CD4-positive, alpha-beta T cell treated with Interleukin-4 for 4 hours (primary cell): Measurements from ENCODE around the gene GDF10.

Source experiments
- DNase-seq: peaks from one replicate; pipeline ENCODE4 v3.0.0-alpha.2; 2020

Gene GDF10

GRCh38 chr10:47269294-47269693 lies 30.7 kb upstream of the GDF10 start:
- no peak for DNase-seq

- no peak for DNase-seq
Observed at GRCh38 chr10:47276071-47276470, 23.9 kb upstream of the GDF10 start.

- DNase-seq: no peak
Observed at GRCh38 chr10:47276576-47277351, 23.2 kb upstream of the GDF10 start.

- DNase-seq: peak; percentile 56
Observed at GRCh38 chr10:47277352-47278151, 22.4 kb upstream of the GDF10 start.

GRCh38 chr10:47278152-47278473 lies 21.9 kb upstream of the GDF10 start:
- DNase-seq: no peak

- no peak for DNase-seq
Observed at GRCh38 chr10:47278720-47279119, 21.3 kb upstream of the GDF10 start.

GRCh38 chr10:47279276-47279675 lies 20.7 kb upstream of the GDF10 start:
- no peak for DNase-seq

GRCh38 chr10:47282005-47282656 lies 17.9 kb upstream of the GDF10 start:
- no peak for DNase-seq

GRCh38 chr10:47282657-47283018 lies 17.4 kb upstream of the GDF10 start:
- no peak for DNase-seq

- no peak for DNase-seq
Observed at GRCh38 chr10:47283101-47283630, 16.8 kb upstream of the GDF10 start.

GRCh38 chr10:47283848-47284247 lies 16.1 kb upstream of the GDF10 start:
- DNase-seq: no peak

- no peak for DNase-seq
Observed at GRCh38 chr10:47285381-47286115, 14.4 kb upstream of the GDF10 start.

GRCh38 chr10:47286116-47286505 lies 13.9 kb upstream of the GDF10 start:
- DNase-seq: no peak

- DNase-seq: peak; percentile 19
Observed at GRCh38 chr10:47286591-47287315, 13.2 kb upstream of the GDF10 start.

GRCh38 chr10:47287365-47287802 lies 12.6 kb upstream of the GDF10 start:
- DNase-seq: no peak

GRCh38 chr10:47287805-47288204 lies 12.2 kb upstream of the GDF10 start:
- DNase-seq: no peak

- no peak for DNase-seq
Observed at GRCh38 chr10:47288236-47288635, 11.8 kb upstream of the GDF10 start.

- no peak for DNase-seq
Observed at GRCh38 chr10:47288916-47289495, 11.0 kb upstream of the GDF10 start.

- DNase-seq: no peak
Observed at GRCh38 chr10:47289921-47290320, 10.1 kb upstream of the GDF10 start.

GRCh38 chr10:47290338-47290737 lies 9.7 kb upstream of the GDF10 start:
- no peak for DNase-seq

GRCh38 chr10:47291682-47292081 lies 8.3 kb upstream of the GDF10 start:
- no peak for DNase-seq

GRCh38 chr10:47294057-47294456 lies 5.9 kb upstream of the GDF10 start:
- no peak for DNase-seq
